Measurements from ENCODE around the gene OTX2.

GRCh38 chr14:56841611-56842010 is 31.3 kb upstream of the OTX2 start:
- TF ChIP-seq CTCF (tag by site-specific recombination; IDR thresholded peaks at IDR 0.05) = no peak
- TF ChIP-seq TCF7L2 (IDR thresholded peaks at IDR 0.05; ENCODE audit: borderline replicate concordance, low read depth, low read length) = no peak
- TF ChIP-seq MEIS1 (CRISPR knock-in tag; IDR thresholded peaks at IDR 0.05; ENCODE audit: borderline replicate concordance) = no peak
- no peak for TF ChIP-seq ZNF239 (tag by site-specific recombination; IDR thresholded peaks at IDR 0.05)
- no peak for TF ChIP-seq ZNF211 (tag by site-specific recombination; IDR thresholded peaks at IDR 0.05; ENCODE audit: low read depth)
- TF ChIP-seq ZSCAN18 (tag by site-specific recombination; IDR thresholded peaks at IDR 0.05) = no peak
- TF ChIP-seq ZNF121 (tag by site-specific recombination; IDR thresholded peaks at IDR 0.05) = no peak
- no peak for TF ChIP-seq ZSCAN16 (tag by site-specific recombination; IDR thresholded peaks at IDR 0.05)
- no peak for TF ChIP-seq ZNF791 (tag by site-specific recombination; IDR thresholded peaks at IDR 0.05)
- no peak for TF ChIP-seq ZNF311 (tag by site-specific recombination; IDR thresholded peaks at IDR 0.05; ENCODE audit: borderline replicate concordance)
- TF ChIP-seq PRDM2 (tag by site-specific recombination; IDR thresholded peaks at IDR 0.05; ENCODE audit: borderline replicate concordance) = no peak

Measured in HEK293 (cell line).